ENCODE data around the gene GMIP.
A peak's percentile ranks its signal among the peaks of the same experiment; 100 is the strongest.

Gene GMIP

GRCh38 chr19:19619849-19620210 is 23.6 kb downstream of the GMIP start:
- no peak for TF ChIP-seq CTCF (IDR thresholded peaks at IDR 0.05)
- Histone ChIP-seq H3K36me3 (ENCODE audit: control insufficient read depth, insufficient read depth, low read length) (no peaks in the 10 kb centered on the region), H3K27ac (no peak overlapping the region), H3K9ac (no peak overlapping the region), H2AFZ (no peak overlapping the region), H3K4me3 (ENCODE audit: low read depth, low read length) (no peak overlapping the region), H3K9me3 (ENCODE audit: control insufficient read depth, low read length) (no peaks in the 10 kb centered on the region), H3K4me2 (ENCODE audit: low read length) (no peak overlapping the region), H3K27me3 (ENCODE audit: control insufficient read depth, insufficient read depth, low read length) (no peaks in the 10 kb centered on the region), H3K79me2 (no peaks in the 10 kb centered on the region), H3K4me1 (peaks cover 3% of the 10 kb centered on the region)

- Histone ChIP-seq H3K27me3 (ENCODE audit: control insufficient read depth, insufficient read depth, low read length) (no peaks in the 10 kb centered on the region), H3K9me3 (ENCODE audit: control insufficient read depth, low read length) (no peaks in the 10 kb centered on the region), H3K79me2 (no peaks in the 10 kb centered on the region), H3K4me3 (ENCODE audit: low read depth, low read length) (peak overlapping the region; percentile 37), H2AFZ (peak overlapping the region; percentile 81), H3K27ac (no peak overlapping the region), H3K36me3 (ENCODE audit: control insufficient read depth, insufficient read depth, low read length) (no peaks in the 10 kb centered on the region), H3K4me1 (peaks cover 3% of the 10 kb centered on the region), H3K9ac (no peak overlapping the region), H3K4me2 (ENCODE audit: low read length) (peak overlapping the region; percentile 84)
- TF ChIP-seq CTCF (IDR thresholded peaks at IDR 0.05): no peak
Observed at GRCh38 chr19:19619181-19619848, 24.1 kb downstream of the GMIP start.

GRCh38 chr19:19618219-19619051 is 25.0 kb downstream of the GMIP start, which contains the start of gene PBX4:
Gene PBX4, minus strand, starts transcription at chr19:19618687. Its CDS starts 58 bp downstream, at chr19:19618629.
- peak within 1 kb of the TSS; percentile 84 for H3K4me2 ChIP-seq (ENCODE audit: low read length)
- no peak for TF ChIP-seq CTCF (IDR thresholded peaks at IDR 0.05)
- H3K27ac ChIP-seq: no peak within 1 kb of the TSS
- no peaks in the 10 kb centered on the region for H3K36me3 ChIP-seq (ENCODE audit: control insufficient read depth, insufficient read depth, low read length)
- H3K27me3 ChIP-seq (ENCODE audit: control insufficient read depth, insufficient read depth, low read length): no peaks in the 10 kb centered on the region
- peak within 1 kb of the TSS; percentile 45 for H3K4me3 ChIP-seq (ENCODE audit: low read depth, low read length)
- peaks cover 3% of the 10 kb centered on the region for H3K4me1 ChIP-seq
- H3K79me2 ChIP-seq: no peaks in the 10 kb centered on the region
- no peaks in the 10 kb centered on the region for H3K9me3 ChIP-seq (ENCODE audit: control insufficient read depth, low read length)
- H3K9ac ChIP-seq: no peak within 1 kb of the TSS
- peak within 1 kb of the TSS; percentile 81 for H2AFZ ChIP-seq

- H3K27me3 ChIP-seq (ENCODE audit: control insufficient read depth, insufficient read depth, low read length): no peaks in the 10 kb centered on the region
- no peak overlapping the region for H3K4me3 ChIP-seq (ENCODE audit: low read depth, low read length)
- no peaks in the 10 kb centered on the region for H3K79me2 ChIP-seq
- no peak overlapping the region for H2AFZ ChIP-seq
- H3K36me3 ChIP-seq (ENCODE audit: control insufficient read depth, insufficient read depth, low read length): no peaks in the 10 kb centered on the region
- H3K27ac ChIP-seq: no peak overlapping the region
- H3K4me2 ChIP-seq (ENCODE audit: low read length): no peak overlapping the region
- no peaks in the 10 kb centered on the region for H3K9me3 ChIP-seq (ENCODE audit: control insufficient read depth, low read length)
- no peak overlapping the region for H3K9ac ChIP-seq
- H3K4me1 ChIP-seq: peaks cover 3% of the 10 kb centered on the region
- TF ChIP-seq CTCF (IDR thresholded peaks at IDR 0.05): no peak
Observed at GRCh38 chr19:19615086-19615485, 28.4 kb downstream of the GMIP start.

Data from parathyroid adenoma (tissue), 2 donors.